GM21576 (cell line): ENCODE results near the gene PRKACG.
A peak's percentile ranks its signal among the peaks of the same experiment; 100 is the strongest.
"Not testable (repeated sequence)": the region's sequence is repeated elsewhere in the genome, so short reads cannot be mapped to it uniquely, and the experiment has no call there.

Experiments used
- ATAC-seq: cut with Tn5 transposase; IDR thresholded peaks from one replicate; pipeline ENCODE4 v1.9.1; 2021; ENCODE audit warnings: mild to moderate bottlenecking, moderate library complexity; ENCODE audit not compliant: unreplicated experiment

Gene PRKACG

DNA sequence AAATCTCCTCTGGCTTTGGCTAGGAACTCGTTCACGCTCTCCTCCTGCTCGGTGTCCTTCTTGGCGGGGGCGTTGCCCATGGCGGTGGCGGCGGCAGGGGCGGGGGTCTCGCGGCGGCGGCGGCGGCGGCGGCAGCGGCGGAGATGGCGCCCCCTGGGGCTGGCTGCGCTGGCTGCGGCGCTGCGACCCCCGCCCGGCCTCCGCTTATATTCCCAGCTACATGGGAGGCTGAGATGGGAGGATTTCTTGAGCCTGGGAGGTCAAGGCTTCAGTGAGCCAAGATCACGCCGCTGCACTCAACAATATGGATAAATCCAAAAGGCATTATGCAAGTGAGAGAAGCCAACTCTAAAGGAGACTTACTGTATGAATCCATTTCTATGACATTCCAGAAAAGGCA lies at the start of gene PRKACG:
Gene PRKACG (minus strand): TSS at position 101 of the 400 bp plus-strand sequence. CDS start 21 bp downstream, at position 80.
- no peak for ATAC-seq

DNA sequence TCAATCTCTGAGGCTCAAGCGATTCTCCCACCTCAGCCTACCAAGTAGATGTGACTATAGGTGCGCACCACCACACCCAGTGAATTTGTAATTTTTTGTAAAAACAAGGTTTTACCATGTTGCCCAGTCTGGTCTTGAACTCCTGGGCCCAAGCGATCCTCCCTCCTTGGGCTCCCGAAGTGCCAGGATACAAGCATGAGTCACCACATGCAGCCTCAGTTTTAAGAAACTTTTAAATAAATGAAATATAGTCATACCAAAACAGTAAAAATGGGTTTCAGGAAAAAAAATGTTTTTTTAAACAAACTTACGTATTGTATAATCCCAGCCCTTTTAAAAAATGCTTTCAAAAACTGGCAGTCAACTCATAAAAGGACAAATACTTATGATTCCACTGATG lies 48.3 kb upstream of the PRKACG start:
- ATAC-seq, result no peak

DNA sequence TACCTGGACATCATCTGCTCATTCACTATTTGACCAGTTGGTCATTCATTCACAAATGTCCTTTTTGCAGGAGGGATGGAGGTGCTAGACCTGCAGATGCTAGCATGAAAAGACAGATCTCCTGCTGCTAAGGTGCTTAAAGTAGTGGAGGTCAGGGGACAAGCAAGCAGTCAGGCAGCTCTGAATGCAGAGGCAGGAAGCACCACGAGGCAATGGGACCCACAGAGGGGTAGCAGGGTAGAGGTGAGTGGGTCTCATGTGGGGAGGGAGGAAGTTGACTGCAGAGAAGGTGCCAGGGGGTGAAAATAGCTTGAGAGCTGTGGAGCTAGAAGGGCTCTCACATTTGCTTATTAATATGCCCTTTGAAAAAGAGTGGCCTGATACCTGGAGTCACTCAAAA lies 46.9 kb upstream of the PRKACG start:
- no peak for ATAC-seq

DNA sequence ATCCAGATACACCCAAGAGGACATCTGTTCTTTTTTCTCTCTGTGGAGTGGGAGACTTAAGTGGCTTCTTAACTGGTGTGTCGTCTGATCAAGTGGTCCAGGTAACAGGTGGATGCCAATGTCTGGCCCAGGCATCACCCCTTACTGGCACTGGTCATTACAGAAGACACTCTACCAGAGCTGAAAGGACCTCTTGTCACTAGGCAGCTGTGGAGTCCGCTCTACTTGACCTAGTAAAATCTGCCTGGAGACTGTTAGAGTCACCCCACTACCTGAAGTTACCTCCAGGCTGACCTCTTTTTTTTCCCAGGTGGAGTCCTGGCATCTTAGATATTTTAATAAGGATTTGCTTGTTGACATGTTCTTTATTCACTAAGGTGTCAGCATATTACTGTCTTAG lies 44.2 kb upstream of the PRKACG start:
- ATAC-seq, result no peak

DNA sequence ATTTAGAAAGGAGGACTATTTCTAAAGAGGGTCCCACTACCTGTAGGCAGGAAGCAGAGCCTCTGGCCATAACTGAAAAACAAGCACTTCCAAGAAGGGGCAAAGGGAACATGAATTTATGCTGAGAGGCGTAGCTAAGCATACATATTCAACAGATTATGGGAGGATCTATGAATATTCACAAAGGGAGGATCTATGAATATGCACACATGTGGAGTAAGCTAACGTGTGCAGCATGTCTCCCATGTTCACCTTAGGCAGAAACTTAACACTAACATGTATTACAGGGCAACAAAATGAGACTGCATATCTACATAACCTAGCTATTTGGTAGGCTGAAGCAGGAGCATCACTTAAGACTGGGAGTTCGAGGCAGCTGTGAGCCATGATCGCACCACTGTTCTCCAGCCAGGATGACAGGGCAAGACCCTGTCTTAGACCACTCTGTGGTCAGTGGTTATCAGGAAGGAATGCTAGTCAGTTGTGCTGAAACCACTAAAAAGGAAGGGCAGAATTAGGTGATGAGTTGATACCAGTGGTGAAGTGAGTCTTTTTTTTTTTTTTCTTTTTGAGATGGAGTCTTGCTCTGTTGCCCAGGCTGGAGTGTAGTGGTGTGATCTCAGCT lies 42.4 kb upstream of the PRKACG start:
- ATAC-seq, result no peak

DNA sequence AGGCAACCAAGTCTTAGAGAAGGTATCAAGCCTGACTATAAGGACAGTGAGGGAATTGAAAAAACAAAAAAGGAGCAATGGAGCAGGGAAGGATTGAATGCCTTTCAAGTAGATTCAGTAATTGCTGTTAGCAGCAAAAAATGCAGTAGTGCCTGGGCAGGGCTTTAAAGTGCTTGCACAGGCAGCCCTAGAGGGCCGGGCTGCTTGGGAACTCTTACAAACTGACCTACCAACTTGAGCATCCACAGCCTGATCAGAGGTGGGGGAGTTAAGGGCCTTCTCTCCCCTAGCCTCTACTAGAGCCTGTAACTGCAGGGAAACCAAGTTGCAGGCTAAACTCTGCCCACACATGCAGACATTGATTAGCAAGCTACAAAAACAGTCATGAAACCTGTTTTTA lies 41.1 kb upstream of the PRKACG start:
- no peak for ATAC-seq

DNA sequence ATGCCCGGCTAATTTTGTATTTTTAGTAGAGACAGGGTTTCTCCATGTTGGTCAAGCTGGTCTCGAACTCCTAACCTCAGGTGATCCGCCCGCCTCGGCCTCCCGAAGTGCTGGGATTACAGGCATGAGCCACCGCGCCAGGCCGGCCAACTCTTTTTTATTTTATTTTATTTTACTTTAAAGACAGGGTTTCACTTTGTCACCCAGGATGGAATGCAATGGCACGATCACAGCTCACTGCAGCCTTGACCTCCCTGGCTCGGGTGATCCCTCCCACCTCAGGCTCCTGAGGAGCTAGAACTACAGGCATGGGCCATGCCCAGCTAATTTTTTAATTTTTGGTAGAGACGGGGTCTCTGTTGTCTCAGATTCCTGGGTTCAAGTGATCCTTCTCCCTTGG lies 37.0 kb upstream of the PRKACG start:
- ATAC-seq, result not testable (repeated sequence)

DNA sequence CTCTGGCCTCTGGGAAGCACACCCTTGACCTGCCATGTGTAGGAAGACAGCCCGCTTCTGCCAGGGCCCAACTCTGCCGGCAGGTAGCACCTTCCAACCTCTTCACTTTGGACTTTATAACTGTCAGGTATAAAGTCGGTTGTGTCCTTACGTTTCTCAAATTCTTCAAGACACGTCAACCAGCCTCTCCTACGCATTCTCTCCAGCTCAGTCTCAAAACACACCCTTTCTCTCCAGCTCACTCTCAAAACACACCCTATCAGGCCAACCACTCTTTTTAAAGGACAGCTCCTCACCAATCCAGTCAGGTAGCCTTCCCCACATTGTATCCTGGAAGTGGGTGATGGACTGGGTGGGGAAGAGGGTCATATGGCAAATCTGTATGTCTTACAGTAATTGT lies 35.2 kb upstream of the PRKACG start:
- ATAC-seq, result no peak

DNA sequence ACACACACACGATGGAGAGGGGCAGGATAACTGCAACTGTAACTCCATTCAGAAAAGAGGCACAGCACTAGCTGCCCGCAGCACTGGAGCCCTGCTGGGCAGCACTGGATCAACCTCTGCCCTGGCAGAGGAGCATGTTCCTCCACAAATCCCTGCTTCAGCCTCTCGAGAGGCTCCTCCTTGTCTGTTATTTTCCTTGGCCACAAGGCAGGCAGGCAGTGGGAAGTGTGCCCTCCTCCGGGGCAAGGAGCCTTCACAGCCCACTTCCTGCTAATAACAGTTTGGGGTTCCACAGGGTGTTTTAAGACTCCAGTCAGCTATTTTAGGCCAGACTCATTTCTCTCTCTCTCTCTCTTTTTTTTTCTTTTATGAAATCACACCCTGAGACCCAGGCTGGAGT lies 33.5 kb upstream of the PRKACG start:
- ATAC-seq, result no peak

DNA sequence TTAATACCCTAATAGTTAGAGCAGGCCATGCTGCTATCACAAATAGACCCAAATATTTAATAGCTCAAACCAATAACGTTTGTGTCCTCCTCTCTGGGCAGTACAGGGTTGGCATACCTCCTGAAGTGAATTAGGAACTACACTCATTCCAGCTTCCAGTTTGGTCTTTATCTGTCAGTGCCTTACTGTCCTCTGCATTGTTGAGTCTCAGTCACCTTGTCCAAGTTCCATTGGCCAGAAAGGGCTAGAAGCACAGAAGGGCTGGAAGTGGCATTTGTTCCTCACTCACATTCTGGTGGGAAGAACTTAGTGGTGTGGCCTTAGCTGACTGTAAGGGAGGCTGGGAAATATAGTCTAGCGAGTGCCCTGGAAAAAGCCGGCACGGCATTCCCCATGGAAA lies 32.8 kb upstream of the PRKACG start:
- no peak for ATAC-seq

DNA sequence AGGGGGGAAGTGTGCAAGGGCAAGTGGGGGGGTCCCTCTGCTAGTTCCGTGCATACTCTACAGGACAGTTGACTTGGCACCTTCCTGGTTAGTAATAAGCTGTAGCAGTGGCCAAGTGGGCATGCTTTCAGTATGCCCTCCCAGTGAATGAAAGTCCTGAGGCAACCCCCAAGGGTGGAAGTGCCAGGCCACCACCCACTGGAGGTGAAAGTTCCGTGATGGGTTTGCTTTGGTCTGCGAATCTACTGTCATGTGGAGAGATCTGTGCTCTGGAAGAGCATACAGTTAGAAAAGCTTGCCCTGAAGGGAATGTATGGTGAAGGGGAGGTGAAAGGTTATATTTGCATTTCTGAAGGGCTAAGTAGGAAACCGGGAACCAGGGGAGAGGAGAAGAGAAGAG lies 31.9 kb upstream of the PRKACG start:
- ATAC-seq, result no peak

DNA sequence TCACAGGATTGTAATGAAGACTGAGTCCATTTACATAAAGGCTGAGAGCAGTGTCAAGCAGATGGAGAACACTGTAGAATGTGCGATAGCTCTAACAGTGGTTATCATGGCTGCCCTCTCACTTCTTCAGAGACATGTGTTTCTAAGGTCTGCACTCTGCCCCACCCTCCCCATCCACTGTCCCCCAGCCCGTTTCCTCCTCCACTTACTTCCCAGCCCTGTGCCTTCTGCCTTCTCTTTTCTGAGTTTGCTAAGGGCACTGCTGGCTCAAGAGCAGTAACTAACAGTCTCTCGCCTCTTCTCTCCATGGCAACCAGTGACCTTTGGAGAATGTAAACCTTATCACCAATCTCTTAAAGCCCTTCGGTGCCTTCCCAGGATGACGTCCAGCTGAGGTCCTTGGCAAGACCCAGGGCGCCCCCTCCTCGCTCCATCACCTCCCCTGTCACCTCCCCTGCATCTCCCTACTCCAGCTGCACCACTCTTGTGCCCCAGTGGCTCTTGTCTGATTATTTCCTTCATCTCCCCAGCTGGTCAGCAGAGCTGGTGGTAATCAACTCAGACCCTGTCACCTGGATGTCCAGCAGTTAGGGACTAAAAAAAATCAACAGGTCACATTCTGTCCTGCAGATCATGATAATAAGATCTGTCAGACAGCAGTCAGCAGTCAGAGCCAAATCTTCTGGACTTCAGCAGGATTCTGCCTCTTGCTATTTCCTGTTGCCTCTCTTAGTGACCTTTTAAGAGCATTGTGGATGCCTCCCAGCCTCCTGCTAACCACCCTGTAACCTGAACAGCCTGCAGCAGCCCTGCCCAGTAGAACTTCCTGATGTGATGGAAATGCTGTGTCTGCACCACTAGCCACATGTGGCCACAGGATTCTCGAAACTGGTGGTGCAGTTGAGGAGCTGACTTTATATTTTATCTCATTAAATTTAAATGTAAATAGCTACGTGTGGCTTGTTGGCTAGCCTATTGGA lies 30.6 kb upstream of the PRKACG start:
- ATAC-seq, result no peak

DNA sequence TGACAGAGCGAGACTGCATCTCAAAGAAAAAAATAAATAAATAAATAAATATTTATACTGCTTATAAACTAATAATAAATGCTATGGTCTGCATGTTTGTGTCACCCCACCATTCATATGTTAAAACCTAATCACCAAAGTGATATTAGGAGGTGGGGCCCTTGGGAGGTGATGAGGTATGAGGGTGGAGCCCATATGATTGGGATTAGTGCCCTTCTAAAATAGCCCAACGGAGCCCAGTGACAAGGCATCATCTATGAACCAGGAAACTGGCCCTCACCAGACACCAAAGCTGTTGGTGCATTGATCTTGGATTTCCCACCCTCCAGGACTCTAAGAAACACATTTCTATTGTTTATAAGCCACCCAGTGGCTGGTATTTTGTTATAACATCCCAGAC lies 26.7 kb upstream of the PRKACG start:
- ATAC-seq, result no peak

DNA sequence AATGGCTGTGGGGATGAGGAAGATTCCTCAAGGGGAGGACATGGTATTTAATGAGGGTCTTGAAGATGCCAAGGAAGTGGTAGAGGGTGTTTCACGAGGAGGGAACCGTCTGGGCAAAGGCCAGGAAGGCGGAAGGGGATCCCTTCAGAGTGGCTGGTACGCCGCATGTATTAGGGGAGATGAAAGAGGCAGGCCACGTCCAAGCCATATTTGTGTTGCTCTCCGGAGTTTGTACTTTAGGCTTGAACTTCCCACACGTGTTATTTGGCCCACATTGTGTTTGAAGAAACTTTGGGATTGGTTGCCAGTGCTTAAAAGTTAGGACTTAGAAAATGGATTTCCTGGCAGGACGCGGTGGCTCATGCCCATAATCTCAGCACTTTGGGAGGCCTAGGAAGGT lies 22.9 kb upstream of the PRKACG start:
- ATAC-seq, result no peak

DNA sequence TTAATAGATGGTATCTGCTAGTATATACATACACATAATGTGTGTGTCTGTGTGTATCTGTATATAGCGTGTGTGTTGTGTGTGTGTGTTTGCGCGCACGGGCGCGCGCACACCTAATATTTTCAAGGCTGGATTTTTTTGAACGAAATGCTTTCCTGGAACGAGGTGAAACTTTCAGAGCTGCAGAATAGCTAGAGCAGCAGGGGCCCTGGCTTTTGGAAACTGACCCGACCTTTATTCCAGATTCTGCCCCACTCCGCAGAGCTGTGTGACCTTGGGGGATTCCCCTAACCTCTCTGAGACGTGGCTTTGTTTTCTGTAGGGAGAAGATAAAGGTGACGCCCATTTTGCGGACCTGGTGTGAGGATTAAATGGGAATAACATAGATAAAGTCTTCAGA lies 22.4 kb upstream of the PRKACG start:
- ATAC-seq, result peak; percentile 26

DNA sequence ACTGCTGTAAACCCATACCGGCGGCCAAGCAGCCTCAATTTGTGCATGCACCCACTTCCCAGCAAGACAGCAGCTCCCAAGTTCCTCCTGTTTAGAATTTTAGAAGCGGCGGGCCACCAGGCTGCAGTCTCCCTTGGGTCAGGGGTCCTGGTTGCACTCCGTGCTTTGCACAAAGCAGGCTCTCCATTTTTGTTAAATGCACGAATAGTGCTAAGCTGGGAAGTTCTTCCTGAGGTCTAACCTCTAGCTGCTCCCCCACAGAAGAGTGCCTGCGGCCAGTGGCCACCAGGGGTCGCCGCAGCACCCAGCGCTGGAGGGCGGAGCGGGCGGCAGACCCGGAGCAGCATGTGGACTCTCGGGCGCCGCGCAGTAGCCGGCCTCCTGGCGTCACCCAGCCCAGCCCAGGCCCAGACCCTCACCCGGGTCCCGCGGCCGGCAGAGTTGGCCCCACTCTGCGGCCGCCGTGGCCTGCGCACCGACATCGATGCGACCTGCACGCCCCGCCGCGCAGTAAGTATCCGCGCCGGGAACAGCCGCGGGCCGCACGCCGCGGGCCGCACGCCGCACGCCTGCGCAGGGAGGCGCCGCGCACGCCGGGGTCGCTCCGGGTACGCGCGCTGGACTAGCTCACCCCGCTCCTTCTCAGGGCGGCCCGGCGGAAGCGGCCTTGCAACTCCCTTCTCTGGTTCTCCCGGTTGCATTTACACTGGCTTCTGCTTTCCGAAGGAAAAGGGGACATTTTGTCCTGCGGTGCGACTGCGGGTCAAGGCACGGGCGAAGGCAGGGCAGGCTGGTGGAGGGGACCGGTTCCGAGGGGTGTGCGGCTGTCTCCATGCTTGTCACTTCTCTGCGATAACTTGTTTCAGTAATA lies 21.8 kb upstream of the PRKACG start, which contains the start of gene FXN:
Gene FXN (plus strand): TSS at position 315 of the 871 bp plus-strand sequence. CDS start 31 bp downstream, at position 346.
- peak; percentile 89 for ATAC-seq

DNA sequence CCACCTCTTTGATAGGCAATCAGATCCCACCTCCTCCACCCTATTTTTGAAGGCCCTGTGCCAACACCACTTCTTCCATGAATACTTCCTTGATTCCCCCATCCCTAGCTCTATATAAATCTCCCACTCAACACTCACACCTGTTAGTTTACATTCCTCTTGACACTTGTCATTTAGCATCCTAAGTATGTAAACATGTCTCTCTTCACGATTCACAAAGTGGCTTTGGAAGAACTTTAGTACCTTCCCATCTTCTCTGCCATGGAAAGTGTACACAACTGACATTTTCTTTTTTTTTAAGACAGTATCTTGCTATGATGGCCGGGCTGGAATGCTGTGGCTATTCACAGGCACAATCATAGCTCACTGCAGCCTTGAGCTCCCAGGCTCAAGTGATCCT lies 20.2 kb upstream of the PRKACG start:
- no peak for ATAC-seq

DNA sequence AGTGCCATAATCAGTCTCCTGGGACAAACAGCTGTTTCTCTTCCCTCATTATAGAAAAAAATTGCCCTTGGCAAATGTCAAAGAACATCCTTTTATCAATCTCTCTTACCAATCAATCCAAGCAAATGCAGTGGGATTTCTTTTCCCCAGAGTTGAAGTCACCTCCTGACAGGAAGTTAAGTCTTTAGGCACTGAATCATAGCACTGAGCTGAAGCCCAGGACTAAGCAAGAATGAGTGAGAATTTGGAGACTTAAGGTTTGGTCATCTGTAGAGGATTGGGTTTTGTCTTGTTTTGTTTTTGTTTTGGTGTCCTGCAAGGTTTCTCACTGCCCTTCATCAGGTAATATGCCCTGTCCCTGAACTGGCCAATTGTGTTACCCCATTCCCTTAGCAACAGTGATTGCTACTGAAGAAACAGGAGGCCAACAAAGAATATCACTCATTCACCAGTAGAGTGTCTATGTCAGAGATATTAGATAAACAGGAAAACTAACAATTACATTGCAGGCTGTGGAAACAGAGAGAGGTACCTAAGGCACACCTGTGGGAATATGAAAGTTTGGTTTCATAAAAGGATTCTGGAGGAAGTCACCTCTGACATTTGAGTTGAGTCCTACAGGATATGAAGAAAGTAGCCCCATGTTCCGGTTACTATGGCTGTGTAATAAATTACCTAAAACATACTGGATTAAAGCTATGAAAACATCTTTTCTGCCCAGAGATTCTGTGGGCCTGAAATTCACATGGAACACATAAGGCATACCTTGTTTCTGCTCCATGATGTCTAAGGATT lies 17.1 kb upstream of the PRKACG start:
- no peak for ATAC-seq

DNA sequence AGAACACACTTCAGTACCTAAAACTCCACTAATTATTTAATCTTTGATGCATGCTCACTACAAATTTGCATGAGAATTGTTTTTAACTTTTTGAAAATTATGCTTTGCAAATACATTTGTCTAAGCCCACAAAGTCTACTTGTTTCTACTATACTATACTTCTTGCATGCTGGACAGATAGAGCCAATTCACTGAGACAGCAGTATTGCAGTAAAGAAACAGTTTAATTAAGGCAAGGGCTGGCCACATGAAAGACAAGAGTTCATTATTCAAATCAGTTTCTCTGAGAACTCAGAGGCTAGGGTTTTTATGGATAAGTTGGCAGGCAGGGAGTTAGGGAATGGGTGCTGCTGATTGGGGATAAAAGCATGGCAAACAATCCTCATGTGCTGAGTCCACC lies 15.6 kb upstream of the PRKACG start:
- no peak for ATAC-seq

DNA sequence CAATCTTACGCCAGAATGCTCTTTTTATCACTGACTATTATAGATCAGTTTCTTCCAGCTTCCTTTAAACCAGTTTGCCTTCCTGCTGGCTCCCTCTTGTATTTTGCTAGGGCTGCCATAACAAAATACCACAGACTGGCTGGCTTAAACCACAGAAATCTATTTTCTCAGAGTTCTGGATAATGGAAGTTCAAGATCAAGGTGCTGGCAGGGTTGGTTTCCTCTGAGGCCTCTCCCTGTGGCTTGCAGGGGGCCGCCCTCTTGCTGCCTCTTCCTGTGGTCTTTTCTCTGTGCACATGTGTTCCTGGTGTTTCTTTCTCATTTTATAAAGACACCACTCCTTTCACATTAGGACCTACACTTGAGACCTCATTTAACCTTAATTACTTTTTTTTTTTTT lies 14.8 kb upstream of the PRKACG start:
- ATAC-seq, result no peak
